GM19193 (cell line): ENCODE data around the gene ADGRG6.

Experiments used
- POLR2A ChIP-seq: IDR thresholded peaks from 4 replicates; pipeline ENCODE4 v1.6.1; 2011; ENCODE audit not compliant: insufficient read depth, insufficient read length; ENCODE audit errors: extremely low read depth

Gene ADGRG6

GRCh38 chr6:142341855-142342330, 40.1 kb downstream of the ADGRG6 start:
- no peak for TF ChIP-seq POLR2A

- no peak for TF ChIP-seq POLR2A
Measured at GRCh38 chr6:142342986-142343385, 41.2 kb downstream of the ADGRG6 start.

- TF ChIP-seq POLR2A = no peak
Measured at GRCh38 chr6:142343938-142344337, 42.1 kb downstream of the ADGRG6 start.

GRCh38 chr6:142345261-142345660, 43.5 kb downstream of the ADGRG6 start:
- no peak for TF ChIP-seq POLR2A

GRCh38 chr6:142349215-142349823, 47.5 kb downstream of the ADGRG6 start:
- no peak for TF ChIP-seq POLR2A

GRCh38 chr6:142350309-142350708, 48.5 kb downstream of the ADGRG6 start:
- TF ChIP-seq POLR2A = no peak

GRCh38 chr6:142353690-142354089, 51.9 kb downstream of the ADGRG6 start:
- no peak for TF ChIP-seq POLR2A

GRCh38 chr6:142354650-142355049, 52.8 kb downstream of the ADGRG6 start:
- no peak for TF ChIP-seq POLR2A

- no peak for TF ChIP-seq POLR2A
Measured at GRCh38 chr6:142355520-142356174, 53.8 kb downstream of the ADGRG6 start.

GRCh38 chr6:142356201-142356883, 54.5 kb downstream of the ADGRG6 start:
- no peak for TF ChIP-seq POLR2A

GRCh38 chr6:142356884-142357225, 55.0 kb downstream of the ADGRG6 start:
- no peak for TF ChIP-seq POLR2A

- no peak for TF ChIP-seq POLR2A
Measured at GRCh38 chr6:142357879-142358278, 56.1 kb downstream of the ADGRG6 start.

GRCh38 chr6:142359271-142359960, 57.6 kb downstream of the ADGRG6 start:
- TF ChIP-seq POLR2A = no peak

GRCh38 chr6:142361345-142361744, 59.5 kb downstream of the ADGRG6 start:
- TF ChIP-seq POLR2A = no peak
